ENCODE measurements around the gene FERMT3. TPM values are rescaled to one million over a fixed set of nuclear protein-coding genes. Genes with fewer than 3 reads are reported as not detected.

Gene FERMT3
- total and polyA plus RNA-seq, 2 of the 13 experiments (the other 11 are each of a cell fraction or from before 2014, with no cell fraction given): 0.29 TPM; not detected in 1

DNA sequence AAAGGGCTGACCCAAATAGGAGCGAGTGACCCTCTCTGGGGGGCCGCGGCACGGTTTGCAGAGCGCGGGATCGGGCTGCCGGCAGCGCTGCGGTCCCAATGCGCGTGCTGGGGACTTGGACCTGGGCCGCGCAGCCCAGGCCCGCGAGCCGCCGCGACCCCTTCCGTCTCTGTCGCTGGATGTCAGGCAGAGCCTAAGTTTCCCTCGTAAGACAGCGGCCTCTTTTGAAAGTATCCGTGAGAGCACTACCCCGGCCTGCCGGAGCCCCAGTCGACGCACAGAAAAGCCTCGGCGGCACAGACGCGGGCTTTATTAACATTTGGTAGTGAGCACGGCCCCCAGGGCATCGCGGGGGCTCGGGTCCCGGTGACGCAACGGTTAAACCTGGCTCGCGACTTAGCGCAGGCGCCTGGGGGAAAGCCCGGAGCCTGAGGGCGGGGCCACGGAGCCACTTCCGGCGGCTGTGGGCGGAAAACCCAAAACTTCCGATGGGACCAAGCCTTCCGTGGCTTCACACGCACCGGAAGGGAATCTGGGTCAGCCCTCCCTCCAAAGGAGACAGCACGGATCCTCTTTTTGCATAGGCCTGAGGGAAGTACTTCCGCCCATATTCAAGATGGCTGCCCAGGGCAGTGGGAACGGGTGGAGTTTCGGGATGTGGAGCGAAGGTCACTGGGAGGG lies 63.2 kb downstream of the FERMT3 start (continued):
- TF ChIP-seq, protein P1, sequence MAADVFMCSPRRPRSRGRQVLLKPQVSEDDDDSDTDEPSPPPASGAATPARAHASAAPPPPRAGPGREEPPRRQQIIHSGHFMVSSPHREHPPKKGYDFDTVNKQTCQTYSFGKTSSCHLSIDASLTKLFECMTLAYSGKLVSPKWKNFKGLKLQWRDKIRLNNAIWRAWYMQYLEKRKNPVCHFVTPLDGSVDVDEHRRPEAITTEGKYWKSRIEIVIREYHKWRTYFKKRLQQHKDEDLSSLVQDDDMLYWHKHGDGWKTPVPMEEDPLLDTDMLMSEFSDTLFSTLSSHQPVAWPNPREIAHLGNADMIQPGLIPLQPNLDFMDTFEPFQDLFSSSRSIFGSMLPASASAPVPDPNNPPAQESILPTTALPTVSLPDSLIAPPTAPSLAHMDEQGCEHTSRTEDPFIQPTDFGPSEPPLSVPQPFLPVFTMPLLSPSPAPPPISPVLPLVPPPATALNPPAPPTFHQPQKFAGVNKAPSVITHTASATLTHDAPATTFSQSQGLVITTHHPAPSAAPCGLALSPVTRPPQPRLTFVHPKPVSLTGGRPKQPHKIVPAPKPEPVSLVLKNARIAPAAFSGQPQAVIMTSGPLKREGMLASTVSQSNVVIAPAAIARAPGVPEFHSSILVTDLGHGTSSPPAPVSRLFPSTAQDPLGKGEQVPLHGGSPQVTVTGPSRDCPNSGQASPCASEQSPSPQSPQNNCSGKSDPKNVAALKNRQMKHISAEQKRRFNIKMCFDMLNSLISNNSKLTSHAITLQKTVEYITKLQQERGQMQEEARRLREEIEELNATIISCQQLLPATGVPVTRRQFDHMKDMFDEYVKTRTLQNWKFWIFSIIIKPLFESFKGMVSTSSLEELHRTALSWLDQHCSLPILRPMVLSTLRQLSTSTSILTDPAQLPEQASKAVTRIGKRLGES (CRISPR knock-in tag; IDR thresholded peaks at IDR 0.05; ENCODE audit: borderline replicate concordance): no peak
- 0 out of 2 replicates have a peak, but pooled peaks have one; percentile 15 for TF ChIP-seq SATB2 (CRISPR knock-in tag; IDR thresholded peaks at IDR 0.05)
- no peak for TF ChIP-seq NFRKB (IDR thresholded peaks at IDR 0.05)
- no peak for TF ChIP-seq ZNF260 (CRISPR knock-in tag; IDR thresholded peaks at IDR 0.05; ENCODE audit: borderline replicate concordance, low read depth)
- TF ChIP-seq, protein P2, sequence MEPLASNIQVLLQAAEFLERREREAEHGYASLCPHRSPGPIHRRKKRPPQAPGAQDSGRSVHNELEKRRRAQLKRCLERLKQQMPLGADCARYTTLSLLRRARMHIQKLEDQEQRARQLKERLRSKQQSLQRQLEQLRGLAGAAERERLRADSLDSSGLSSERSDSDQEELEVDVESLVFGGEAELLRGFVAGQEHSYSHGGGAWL (CRISPR knock-in tag; IDR thresholded peaks at IDR 0.05): peak; percentile 70; the same call in 1 of the 2 replicates
- TF ChIP-seq, protein P3, sequence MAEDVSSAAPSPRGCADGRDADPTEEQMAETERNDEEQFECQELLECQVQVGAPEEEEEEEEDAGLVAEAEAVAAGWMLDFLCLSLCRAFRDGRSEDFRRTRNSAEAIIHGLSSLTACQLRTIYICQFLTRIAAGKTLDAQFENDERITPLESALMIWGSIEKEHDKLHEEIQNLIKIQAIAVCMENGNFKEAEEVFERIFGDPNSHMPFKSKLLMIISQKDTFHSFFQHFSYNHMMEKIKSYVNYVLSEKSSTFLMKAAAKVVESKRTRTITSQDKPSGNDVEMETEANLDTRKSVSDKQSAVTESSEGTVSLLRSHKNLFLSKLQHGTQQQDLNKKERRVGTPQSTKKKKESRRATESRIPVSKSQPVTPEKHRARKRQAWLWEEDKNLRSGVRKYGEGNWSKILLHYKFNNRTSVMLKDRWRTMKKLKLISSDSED (CRISPR knock-in tag; IDR thresholded peaks at IDR 0.05): no peak
- peak; percentile 97 for TF ChIP-seq ZNF501 (CRISPR knock-in tag; IDR thresholded peaks at IDR 0.05)
- peak; percentile 66; the same call in 1 of the 2 replicates for TF ChIP-seq FOXJ3 (CRISPR knock-in tag; IDR thresholded peaks at IDR 0.05; ENCODE audit: borderline replicate concordance)
- TF ChIP-seq, protein P4, sequence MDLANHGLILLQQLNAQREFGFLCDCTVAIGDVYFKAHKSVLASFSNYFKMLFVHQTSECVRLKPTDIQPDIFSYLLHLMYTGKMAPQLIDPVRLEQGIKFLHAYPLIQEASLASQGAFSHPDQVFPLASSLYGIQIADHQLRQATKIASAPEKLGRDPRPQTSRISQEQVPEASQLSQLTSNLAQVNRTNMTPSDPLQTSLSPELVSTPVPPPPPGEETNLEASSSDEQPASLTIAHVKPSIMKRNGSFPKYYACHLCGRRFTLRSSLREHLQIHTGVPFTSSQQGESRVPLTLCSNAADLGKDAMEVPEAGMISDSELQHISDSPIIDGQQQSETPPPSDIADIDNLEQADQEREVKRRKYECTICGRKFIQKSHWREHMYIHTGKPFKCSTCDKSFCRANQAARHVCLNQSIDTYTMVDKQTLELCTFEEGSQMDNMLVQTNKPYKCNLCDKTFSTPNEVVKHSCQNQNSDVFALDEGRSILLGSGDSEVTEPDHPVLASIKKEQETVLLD (CRISPR knock-in tag; IDR thresholded peaks at IDR 0.05; ENCODE audit: low read depth): peak; percentile 73; the same call in 1 of the 2 replicates
- 0 out of 2 replicates have a peak, but pooled peaks have one; percentile 22 for TF ChIP-seq HOXA9 (CRISPR knock-in tag; IDR thresholded peaks at IDR 0.05; ENCODE audit: borderline replicate concordance)
- TF ChIP-seq, protein P5, sequence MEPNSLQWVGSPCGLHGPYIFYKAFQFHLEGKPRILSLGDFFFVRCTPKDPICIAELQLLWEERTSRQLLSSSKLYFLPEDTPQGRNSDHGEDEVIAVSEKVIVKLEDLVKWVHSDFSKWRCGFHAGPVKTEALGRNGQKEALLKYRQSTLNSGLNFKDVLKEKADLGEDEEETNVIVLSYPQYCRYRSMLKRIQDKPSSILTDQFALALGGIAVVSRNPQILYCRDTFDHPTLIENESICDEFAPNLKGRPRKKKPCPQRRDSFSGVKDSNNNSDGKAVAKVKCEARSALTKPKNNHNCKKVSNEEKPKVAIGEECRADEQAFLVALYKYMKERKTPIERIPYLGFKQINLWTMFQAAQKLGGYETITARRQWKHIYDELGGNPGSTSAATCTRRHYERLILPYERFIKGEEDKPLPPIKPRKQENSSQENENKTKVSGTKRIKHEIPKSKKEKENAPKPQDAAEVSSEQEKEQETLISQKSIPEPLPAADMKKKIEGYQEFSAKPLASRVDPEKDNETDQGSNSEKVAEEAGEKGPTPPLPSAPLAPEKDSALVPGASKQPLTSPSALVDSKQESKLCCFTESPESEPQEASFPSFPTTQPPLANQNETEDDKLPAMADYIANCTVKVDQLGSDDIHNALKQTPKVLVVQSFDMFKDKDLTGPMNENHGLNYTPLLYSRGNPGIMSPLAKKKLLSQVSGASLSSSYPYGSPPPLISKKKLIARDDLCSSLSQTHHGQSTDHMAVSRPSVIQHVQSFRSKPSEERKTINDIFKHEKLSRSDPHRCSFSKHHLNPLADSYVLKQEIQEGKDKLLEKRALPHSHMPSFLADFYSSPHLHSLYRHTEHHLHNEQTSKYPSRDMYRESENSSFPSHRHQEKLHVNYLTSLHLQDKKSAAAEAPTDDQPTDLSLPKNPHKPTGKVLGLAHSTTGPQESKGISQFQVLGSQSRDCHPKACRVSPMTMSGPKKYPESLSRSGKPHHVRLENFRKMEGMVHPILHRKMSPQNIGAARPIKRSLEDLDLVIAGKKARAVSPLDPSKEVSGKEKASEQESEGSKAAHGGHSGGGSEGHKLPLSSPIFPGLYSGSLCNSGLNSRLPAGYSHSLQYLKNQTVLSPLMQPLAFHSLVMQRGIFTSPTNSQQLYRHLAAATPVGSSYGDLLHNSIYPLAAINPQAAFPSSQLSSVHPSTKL (CRISPR knock-in tag; IDR thresholded peaks at IDR 0.05): no peak; the same call in none of the 2 replicates
- TF ChIP-seq, protein P6, sequence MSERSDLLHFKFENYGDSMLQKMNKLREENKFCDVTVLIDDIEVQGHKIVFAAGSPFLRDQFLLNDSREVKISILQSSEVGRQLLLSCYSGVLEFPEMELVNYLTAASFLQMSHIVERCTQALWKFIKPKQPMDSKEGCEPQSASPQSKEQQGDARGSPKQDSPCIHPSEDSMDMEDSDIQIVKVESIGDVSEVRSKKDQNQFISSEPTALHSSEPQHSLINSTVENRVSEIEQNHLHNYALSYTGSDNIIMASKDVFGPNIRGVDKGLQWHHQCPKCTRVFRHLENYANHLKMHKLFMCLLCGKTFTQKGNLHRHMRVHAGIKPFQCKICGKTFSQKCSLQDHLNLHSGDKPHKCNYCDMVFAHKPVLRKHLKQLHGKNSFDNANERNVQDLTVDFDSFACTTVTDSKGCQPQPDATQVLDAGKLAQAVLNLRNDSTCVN (CRISPR knock-in tag; IDR thresholded peaks at IDR 0.05; ENCODE audit: borderline replicate concordance): no peak
- no peak for TF ChIP-seq REXO4 (CRISPR knock-in tag; IDR thresholded peaks at IDR 0.05; ENCODE audit: borderline replicate concordance)
- TF ChIP-seq HMG20A (CRISPR knock-in tag; IDR thresholded peaks at IDR 0.05; ENCODE audit: borderline replicate concordance): no peak
